BE2C (cell line): ENCODE data around the gene ADGRG7.

ENCODE experiments used
- DNase-seq: peaks from one replicate; pipeline ENCODE4 v3.0.0-alpha.2; 2020
- H3K27me3 ChIP-seq: fragments of 250-450 bp; sonication (Bioruptor Pico); 2 replicates; pipeline ENCODE4 v1.5.1; 2020; ENCODE audit warnings: mild to moderate bottlenecking
- H3K36me3 ChIP-seq: fragments of 250-450 bp; sonication (Bioruptor Pico); 2 replicates; pipeline ENCODE4 v1.5.1; 2020; ENCODE audit warnings: mild to moderate bottlenecking
- H3K4me1 ChIP-seq: fragments of 250-450 bp; sonication (Bioruptor Pico); 2 replicates; pipeline ENCODE4 v1.5.1; 2020
- H3K4me3 ChIP-seq: 2 replicates; pipeline ENCODE4 v1.5.1; 2011; ENCODE audit warnings: low read depth, low read length
- H3K9me3 ChIP-seq: fragments of 250-450 bp; sonication (Bioruptor Pico); 2 replicates; pipeline ENCODE4 v1.5.1; 2020
- TF ChIP-seq, protein P1 (sequence below): IDR thresholded peaks from 2 replicates; pipeline ENCODE4 v1.5.1; 2012; ENCODE audit warnings: mild to moderate bottlenecking, low read depth, low read length

ADGRG7 gene

DNA sequence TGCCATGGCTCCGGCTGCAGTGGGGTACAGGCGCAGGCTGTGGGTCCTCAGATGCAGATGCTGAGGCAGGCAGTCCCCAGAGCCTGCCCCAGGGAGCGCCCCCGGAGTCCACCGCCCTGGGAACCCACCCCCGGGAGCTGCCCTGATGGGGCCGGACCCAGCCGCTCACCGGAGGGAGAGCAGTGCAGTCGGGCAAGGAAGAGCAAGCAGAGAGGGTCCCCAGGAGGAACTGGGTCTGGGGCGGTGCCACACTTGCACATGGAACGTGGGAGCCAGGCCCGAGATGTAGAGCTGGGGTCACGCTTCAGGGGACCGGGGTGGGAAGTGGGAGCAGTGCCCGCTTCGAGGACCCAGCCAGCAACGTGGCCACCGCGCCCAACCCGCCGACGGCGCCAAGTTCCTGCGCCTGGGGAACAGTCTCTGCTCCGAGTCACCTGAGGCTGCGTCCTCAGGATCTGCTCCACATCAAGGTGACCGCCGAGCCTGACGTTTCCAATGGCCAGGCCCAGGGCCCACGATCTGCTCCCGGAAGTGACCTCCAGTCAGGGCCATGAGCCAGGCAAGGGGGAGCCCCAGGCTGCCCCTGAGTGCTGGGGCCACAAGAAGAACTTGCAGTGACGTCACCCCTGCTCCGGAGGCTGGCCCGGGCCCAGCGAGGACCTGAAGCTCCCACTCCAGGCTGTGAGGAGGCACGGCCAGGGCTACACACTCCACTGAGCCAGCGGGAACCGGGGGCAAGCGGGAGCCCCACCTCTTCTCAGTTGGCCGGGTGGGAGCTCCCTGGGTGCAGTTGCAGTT, 72.9 kb downstream of the ADGRG7 start:
- Histone ChIP-seq H3K36me3 (no peaks in the 10 kb centered on the region), H3K4me1 (no peaks in the 10 kb centered on the region), H3K9me3 (no peaks in the 10 kb centered on the region), H3K4me3 (no peak overlapping the region), H3K27me3 (no peaks in the 10 kb centered on the region; the same call in 1 of the 2 replicates)
- TF ChIP-seq, protein P1, sequence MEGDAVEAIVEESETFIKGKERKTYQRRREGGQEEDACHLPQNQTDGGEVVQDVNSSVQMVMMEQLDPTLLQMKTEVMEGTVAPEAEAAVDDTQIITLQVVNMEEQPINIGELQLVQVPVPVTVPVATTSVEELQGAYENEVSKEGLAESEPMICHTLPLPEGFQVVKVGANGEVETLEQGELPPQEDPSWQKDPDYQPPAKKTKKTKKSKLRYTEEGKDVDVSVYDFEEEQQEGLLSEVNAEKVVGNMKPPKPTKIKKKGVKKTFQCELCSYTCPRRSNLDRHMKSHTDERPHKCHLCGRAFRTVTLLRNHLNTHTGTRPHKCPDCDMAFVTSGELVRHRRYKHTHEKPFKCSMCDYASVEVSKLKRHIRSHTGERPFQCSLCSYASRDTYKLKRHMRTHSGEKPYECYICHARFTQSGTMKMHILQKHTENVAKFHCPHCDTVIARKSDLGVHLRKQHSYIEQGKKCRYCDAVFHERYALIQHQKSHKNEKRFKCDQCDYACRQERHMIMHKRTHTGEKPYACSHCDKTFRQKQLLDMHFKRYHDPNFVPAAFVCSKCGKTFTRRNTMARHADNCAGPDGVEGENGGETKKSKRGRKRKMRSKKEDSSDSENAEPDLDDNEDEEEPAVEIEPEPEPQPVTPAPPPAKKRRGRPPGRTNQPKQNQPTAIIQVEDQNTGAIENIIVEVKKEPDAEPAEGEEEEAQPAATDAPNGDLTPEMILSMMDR = no peak
- peak; percentile 13 for DNase-seq

DNA sequence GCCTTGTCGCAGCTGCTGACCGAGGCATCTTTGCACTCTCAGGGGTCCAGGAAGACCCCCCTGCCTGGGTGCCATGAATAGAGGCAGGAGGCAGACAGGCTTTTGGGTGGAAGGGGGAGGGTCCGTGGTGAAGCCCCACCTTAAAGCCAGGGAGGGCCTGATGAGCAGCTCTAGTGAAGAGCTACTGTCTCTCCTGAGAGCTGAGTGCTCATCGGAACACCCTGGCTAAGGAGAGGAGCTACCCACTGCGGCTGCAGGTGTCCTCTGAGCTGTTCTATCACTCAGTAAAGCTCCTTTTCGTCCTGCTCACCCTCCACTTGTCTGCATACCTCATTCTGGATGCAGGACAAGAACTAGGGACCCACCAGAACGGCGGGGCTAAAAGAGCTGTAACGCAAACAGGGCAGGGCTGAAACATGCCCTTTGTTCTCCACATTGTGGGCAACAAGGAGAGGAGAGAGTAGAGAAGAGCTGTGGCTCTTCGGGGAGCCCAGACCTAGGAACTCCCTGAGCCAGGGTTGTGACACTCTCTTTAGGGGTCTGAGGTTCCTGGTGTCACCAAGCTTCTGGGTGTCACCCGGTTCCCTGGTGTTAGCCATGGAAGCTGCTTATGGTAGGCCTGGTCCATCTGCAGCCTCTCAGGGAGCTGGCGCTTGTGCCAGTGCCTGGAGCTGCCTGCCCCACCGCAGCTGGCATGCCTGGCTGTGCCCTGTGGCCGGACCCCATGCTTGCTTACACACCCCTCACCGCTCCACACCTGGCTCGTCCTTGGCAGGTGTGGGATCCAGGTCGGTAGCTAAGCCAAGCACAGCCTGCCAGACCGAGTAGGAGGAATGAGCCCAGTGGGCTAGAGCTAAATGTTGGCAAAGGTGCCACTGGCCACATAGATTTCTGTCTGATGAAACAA, 73.7 kb downstream of the ADGRG7 start:
- DNase-seq = no peak
- TF ChIP-seq, protein P1 = no peak
- H3K36me3 ChIP-seq = no peaks in the 10 kb centered on the region
- H3K4me1 ChIP-seq = no peaks in the 10 kb centered on the region
- H3K27me3 ChIP-seq = no peaks in the 10 kb centered on the region; the same call in 1 of the 2 replicates
- no peak overlapping the region for H3K4me3 ChIP-seq
- no peaks in the 10 kb centered on the region for H3K9me3 ChIP-seq

DNA sequence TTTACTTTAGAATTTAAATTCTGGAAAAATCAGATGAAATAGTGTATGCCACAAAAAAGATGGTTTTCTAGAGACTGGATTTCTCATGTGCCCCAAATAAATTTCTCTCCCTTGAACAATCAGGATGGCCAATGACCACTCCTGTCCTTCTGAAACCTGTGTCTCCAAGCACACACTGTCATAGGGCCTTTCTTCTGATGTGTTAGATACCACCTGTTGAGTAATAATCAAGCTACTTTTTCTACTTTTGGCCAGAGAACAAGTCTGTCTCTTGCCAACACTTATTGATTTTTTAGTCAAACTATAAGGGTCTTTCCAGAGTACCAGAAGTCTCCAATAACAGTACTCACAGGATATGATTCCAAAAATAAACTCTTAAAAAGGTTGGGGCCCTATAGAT, 83.8 kb downstream of the ADGRG7 start:
- no peaks in the 10 kb centered on the region for H3K4me1 ChIP-seq
- peaks cover 18% of the 10 kb centered on the region for H3K27me3 ChIP-seq
- H3K36me3 ChIP-seq = no peaks in the 10 kb centered on the region
- DNase-seq = no peak
- H3K9me3 ChIP-seq = no peaks in the 10 kb centered on the region
- TF ChIP-seq, protein P1 = no peak
- H3K4me3 ChIP-seq = no peak overlapping the region

DNA sequence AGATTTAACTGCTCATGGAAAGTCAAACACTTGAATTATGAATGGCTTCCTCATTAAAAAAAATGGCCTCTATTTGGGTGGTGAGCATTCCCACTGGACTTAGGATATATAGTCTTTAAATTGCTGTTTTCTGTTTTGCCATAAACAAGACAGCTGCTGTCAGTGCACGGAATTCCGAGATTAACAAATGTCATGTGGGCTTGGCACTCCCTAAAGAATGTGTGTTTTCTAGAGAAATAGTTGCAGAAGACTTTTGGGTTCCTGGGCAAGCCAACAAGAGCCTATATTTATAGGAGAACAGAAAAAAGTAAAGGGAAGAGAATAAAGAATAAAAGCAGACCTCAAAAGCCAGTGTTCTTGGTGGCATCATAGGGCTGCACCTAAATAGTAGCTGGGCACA, 86.3 kb downstream of the ADGRG7 start:
- DNase-seq = no peak
- peaks cover 18% of the 10 kb centered on the region for H3K27me3 ChIP-seq
- H3K9me3 ChIP-seq = no peaks in the 10 kb centered on the region
- TF ChIP-seq, protein P1 = no peak
- no peaks in the 10 kb centered on the region for H3K36me3 ChIP-seq
- no peaks in the 10 kb centered on the region for H3K4me1 ChIP-seq
- H3K4me3 ChIP-seq = no peak overlapping the region

DNA sequence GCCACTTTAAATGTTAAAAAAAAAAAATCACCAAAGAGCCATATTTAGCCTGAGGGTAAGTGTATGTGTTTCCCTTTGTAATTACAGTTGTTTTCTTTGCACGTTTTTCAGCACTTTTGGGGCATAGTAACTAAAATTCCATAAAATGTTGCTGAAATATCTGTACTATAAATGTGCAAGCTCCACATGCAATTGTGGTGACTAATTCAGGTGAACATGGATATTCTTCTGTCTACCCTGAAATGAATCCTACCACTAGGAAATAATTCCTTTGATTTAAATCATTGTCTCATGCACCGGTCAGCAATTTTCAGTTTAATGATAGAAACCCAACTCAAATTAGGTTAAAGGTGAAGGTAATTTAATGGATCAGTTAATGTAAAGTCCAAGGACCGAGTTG, 86.8 kb downstream of the ADGRG7 start:
- no peaks in the 10 kb centered on the region for H3K4me1 ChIP-seq
- no peak overlapping the region for H3K4me3 ChIP-seq
- no peak for DNase-seq
- no peaks in the 10 kb centered on the region for H3K9me3 ChIP-seq
- peaks cover 18% of the 10 kb centered on the region for H3K27me3 ChIP-seq
- TF ChIP-seq, protein P1 = no peak
- no peaks in the 10 kb centered on the region for H3K36me3 ChIP-seq
